Neural crest cell (in vitro differentiated cells): ENCODE measurements around the gene USP16. TPM values are rescaled to one million over a fixed set of nuclear protein-coding genes. Genes with fewer than 3 reads are reported as not detected.

ENCODE experiments used
- DNase-seq: peaks from one replicate; pipeline ENCODE4 v3.0.0; 2021; ENCODE audit warnings: low read depth, mixed read lengths, low spot score
- H3K27ac Mint-ChIP-seq: one replicate; pipeline ENCODE4 v1.8.0; 2021; ENCODE audit warnings: mild to moderate bottlenecking, mixed read lengths; ENCODE audit not compliant: unreplicated experiment
- H3K27me3 Mint-ChIP-seq: 2 replicates; pipeline ENCODE4 v1.8.0; 2021; ENCODE audit warnings: low read depth, mild to moderate bottlenecking, mixed read lengths
- H3K36me3 Mint-ChIP-seq: 2 replicates; pipeline ENCODE4 v1.8.0; 2021; ENCODE audit warnings: low read depth, mild to moderate bottlenecking, mixed read lengths
- H3K4me1 Mint-ChIP-seq: 2 replicates; pipeline ENCODE4 v1.8.0; 2021; ENCODE audit warnings: mixed read lengths
- H3K4me3 Mint-ChIP-seq: one replicate; pipeline ENCODE4 v1.8.0; 2021; ENCODE audit warnings: mild to moderate bottlenecking, mixed read lengths
- H3K9me3 Mint-ChIP-seq: 2 replicates; pipeline ENCODE4 v1.8.0; 2021; ENCODE audit warnings: mixed read lengths
- total RNA-seq: library from RNA; stranded (reverse); gene quantifications from 2 replicates; pipeline ENCODE4 v1.2.1, GENCODE V29; 2021
- TF ChIP-seq, protein P1 (sequence below): fragments of 200-600 bp; sonication (generic); conservative IDR thresholded peaks from 2 replicates; pipeline ENCODE4 v1.5.0; 2021; ENCODE audit warnings: antibody characterized with exemption, mild to moderate bottlenecking

The USP16 gene
- total RNA-seq, 1 donor from 2014 or later = 29.5 TPM

DNA sequence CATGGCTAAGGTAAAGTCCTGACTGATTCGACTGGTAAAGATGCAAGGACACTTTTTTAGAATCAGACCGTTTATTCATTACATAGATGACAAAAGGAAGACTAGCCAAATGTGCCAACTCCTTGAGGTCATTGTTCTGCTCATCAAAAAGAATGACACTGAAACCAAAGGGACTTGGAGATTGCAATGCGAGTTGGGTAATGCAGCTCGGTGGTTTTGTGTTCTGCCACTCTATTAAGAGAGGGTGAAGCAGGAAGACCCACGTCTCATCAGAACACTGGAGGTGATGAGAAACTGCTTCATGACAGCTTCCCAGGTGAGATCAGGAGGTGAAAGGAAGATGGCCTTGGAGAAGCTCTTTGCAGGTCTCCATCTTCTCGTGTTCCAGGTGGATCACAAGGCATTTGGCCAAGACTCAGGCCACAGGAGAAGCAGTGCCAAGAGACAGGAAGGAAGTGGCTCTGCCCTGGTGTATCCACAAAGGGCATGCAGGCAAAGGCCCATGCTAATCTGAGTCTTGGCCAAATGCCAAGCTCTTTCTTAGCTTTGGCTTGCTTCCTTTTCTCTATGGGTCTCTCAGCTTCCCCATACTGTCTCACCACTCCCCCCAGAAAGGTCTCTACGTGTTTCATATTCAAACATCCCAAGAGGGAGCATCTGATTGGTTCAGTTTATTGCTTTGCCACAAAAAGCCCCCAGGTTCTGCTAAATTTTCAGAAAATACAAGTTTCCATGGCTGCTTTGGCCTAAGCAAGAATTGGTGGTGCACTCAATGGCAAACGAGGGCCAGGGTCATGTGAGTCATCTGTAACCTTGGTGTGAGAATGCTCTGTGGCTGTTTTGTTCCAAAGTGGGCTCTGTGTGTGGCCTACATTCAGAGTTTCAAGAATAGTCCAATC, 54.6 kb downstream of the USP16 start:
- Mint-ChIP-seq H3K9me3 (no peaks in the 10 kb centered on the region), H3K4me1 (peaks cover under 1% of the 10 kb centered on the region), H3K27ac (no peak overlapping the region), H3K36me3 (no peaks in the 10 kb centered on the region), H3K4me3 (no peak overlapping the region), H3K27me3 (no peaks in the 10 kb centered on the region)
- DNase-seq = no peak
- TF ChIP-seq, protein P1, sequence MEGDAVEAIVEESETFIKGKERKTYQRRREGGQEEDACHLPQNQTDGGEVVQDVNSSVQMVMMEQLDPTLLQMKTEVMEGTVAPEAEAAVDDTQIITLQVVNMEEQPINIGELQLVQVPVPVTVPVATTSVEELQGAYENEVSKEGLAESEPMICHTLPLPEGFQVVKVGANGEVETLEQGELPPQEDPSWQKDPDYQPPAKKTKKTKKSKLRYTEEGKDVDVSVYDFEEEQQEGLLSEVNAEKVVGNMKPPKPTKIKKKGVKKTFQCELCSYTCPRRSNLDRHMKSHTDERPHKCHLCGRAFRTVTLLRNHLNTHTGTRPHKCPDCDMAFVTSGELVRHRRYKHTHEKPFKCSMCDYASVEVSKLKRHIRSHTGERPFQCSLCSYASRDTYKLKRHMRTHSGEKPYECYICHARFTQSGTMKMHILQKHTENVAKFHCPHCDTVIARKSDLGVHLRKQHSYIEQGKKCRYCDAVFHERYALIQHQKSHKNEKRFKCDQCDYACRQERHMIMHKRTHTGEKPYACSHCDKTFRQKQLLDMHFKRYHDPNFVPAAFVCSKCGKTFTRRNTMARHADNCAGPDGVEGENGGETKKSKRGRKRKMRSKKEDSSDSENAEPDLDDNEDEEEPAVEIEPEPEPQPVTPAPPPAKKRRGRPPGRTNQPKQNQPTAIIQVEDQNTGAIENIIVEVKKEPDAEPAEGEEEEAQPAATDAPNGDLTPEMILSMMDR = no peak

DNA sequence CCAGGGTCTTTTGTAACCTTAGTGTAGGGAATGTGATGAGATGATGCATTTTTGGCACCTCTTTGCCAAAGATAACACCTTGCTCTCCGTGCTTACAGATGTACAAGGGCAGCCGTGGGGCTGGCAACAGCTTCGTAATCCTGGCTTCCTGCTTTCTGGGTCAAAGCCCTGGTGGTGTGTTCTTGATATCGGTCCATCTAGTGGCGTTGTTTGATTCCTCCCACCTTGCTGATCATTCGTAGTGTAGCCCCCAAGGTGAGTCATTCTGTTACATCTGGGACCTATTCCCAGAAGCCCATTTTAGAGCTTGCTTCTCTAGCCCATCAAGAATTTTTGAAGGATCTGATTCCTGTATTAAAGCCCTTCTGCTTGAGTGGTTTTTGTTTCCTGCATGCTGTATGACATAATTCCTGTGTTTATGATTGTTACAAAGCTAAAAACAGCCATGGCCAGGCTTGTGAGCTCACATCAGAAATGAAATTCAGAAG, 56.0 kb downstream of the USP16 start:
- Mint-ChIP-seq H3K4me3 (no peak overlapping the region), H3K9me3 (no peaks in the 10 kb centered on the region), H3K27me3 (peaks cover 5% of the 10 kb centered on the region), H3K4me1 (no peaks in the 10 kb centered on the region), H3K36me3 (no peaks in the 10 kb centered on the region), H3K27ac (no peak overlapping the region)
- DNase-seq = no peak
- TF ChIP-seq, protein P1 = no peak

DNA sequence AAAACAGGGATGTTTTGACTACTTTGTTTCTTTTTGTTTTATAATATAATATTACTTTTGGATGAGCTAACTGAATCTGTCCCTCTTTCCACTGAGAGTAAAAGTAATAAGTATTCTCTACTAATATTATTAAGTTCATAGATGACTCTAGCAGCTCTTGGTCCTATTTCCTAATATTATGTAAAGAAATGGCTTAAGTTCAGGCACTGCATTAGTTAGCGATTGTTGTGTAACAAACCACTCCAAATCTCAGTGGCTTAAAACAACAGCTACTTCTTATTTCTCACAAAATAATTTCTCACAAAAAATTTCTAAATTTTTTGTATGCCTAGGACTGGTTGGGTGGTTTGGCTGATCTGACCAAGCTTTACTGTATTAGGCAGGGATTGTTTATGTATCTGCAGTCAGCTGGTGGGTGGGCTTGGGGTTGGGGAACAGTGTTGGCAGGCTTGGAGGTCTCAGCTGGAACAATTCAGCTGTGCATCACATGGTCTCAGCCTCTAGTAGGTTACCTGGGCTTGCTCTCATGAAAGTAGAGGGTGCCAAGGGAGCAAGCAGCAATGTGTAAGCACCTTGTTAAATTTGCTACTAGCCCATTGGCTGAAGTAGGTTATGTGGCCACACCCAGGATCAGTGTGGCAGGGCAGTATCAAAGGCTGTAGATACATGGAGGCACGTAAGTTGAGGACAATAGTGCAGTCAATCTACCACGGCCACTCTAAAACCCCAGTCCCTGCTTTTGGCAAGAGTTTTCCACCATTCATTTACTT, 57.8 kb downstream of the USP16 start:
- H3K4me1 Mint-ChIP-seq = no peaks in the 10 kb centered on the region
- DNase-seq = no peak
- TF ChIP-seq, protein P1 = no peak

DNA sequence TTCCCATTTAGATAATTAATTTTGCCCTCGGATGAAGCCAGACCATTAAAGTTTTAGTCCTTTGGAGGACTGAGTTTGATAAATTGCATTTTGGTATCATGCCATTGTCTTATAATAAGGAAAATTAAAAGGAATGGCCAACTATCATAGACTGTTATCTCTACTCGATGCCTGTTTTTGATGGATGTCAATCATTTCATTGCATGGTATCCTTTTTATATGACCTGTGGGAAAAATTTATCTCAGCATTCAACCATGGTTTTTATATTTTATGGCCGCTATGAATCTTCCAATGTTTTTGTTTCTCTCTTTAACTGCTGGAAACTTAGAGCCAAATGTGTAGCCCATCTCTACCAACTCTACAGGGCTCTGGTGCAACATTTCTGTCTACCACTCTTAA, 58.8 kb downstream of the USP16 start:
- no peak overlapping the region for H3K27ac Mint-ChIP-seq
- no peak for DNase-seq
- H3K27me3 Mint-ChIP-seq = peaks cover 16% of the 10 kb centered on the region
- TF ChIP-seq, protein P1 = no peak
- H3K4me3 Mint-ChIP-seq = no peak overlapping the region
- H3K9me3 Mint-ChIP-seq = no peaks in the 10 kb centered on the region
- H3K36me3 Mint-ChIP-seq = no peaks in the 10 kb centered on the region
- H3K4me1 Mint-ChIP-seq = no peaks in the 10 kb centered on the region

More for the DNA sequence above, 57.8 kb downstream of the USP16 start:
- no peaks in the 10 kb centered on the region for H3K9me3 Mint-ChIP-seq
- H3K36me3 Mint-ChIP-seq = no peaks in the 10 kb centered on the region
- peaks cover 16% of the 10 kb centered on the region for H3K27me3 Mint-ChIP-seq
- H3K4me3 Mint-ChIP-seq = no peak overlapping the region
- no peak overlapping the region for H3K27ac Mint-ChIP-seq

DNA sequence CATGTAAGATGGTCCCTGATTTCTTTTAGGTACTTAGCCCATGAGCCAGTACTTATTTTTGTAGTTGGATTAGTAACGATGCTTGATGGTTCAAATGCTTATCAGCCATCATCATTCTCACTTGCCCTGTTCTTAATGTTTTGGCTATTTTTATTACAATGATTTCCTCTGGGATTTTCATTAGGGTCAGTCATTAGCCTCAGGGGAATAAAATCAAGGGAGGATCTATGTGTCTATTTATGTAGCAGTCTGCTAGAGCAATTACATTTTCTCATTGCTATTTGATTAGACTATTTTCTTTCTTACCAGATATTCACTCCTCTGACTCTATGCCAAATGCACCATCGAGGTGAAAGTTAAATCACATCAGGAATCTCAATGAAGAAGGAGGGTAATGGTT, 59.9 kb downstream of the USP16 start:
- Mint-ChIP-seq H3K4me1 (no peaks in the 10 kb centered on the region), H3K27ac (no peak overlapping the region), H3K9me3 (no peaks in the 10 kb centered on the region), H3K4me3 (no peak overlapping the region), H3K36me3 (no peaks in the 10 kb centered on the region), H3K27me3 (peaks cover 16% of the 10 kb centered on the region)
- TF ChIP-seq, protein P1 = no peak
- DNase-seq = no peak
